Vagina (tissue), 2 donors: ENCODE results near the gene SPTSSA.

Experiments
- POLR2A ChIP-seq, 2 donors: fragments of 450-650 bp; IDR thresholded peaks; one replicate each; pipeline ENCODE4 v1.6.1; 2017; ENCODE audit warnings: antibody characterized with exemption in 2 of 2, mild to moderate bottlenecking in 2 of 2, moderate library complexity in 2 of 2
- TF ChIP-seq, protein P1 (sequence below), 3 experiments: fragments of 450-650 bp in 2 of 3; fragments of 200-600 bp in 1 of 3; sonication (generic) in 1 of 3; IDR thresholded peaks; one replicate each; pipeline ENCODE4 v1.5.1; 2017 to 2019; ENCODE audit warnings: antibody characterized with exemption in 3 of 3, mild to moderate bottlenecking in 2 of 3, moderate library complexity in 2 of 3

DNA sequence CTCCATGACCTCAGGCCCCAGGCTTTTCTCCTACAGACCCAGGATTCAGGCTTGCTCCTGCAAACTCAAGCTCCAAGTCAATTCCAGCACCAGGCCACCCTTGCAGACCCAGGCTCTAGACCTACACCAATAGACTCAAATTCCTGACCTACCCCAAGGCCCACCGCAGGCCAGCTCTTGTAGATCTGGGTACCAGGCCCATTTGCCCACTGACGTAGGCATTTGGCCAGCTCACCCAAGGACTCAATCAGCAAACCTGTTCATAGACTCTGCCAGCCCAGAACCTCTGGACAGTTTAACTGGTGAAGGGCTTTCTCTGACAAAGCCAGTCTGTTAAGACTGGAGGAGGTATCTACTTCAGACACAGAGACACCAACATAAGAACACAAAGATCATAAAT, 52.3 kb downstream of the SPTSSA start:
- TF ChIP-seq, protein P1, sequence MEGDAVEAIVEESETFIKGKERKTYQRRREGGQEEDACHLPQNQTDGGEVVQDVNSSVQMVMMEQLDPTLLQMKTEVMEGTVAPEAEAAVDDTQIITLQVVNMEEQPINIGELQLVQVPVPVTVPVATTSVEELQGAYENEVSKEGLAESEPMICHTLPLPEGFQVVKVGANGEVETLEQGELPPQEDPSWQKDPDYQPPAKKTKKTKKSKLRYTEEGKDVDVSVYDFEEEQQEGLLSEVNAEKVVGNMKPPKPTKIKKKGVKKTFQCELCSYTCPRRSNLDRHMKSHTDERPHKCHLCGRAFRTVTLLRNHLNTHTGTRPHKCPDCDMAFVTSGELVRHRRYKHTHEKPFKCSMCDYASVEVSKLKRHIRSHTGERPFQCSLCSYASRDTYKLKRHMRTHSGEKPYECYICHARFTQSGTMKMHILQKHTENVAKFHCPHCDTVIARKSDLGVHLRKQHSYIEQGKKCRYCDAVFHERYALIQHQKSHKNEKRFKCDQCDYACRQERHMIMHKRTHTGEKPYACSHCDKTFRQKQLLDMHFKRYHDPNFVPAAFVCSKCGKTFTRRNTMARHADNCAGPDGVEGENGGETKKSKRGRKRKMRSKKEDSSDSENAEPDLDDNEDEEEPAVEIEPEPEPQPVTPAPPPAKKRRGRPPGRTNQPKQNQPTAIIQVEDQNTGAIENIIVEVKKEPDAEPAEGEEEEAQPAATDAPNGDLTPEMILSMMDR (IDR thresholded peaks at IDR 0.05): no peak
- TF ChIP-seq POLR2A (IDR thresholded peaks at IDR 0.05): no peak
